HUES6 (cell line): ENCODE data around the gene CPTP.

Experiments
- H3K27ac ChIP-seq: 2 replicates; pipeline ENCODE4 v1.7.0; 2013; ENCODE audit warnings: low read depth, mild to moderate bottlenecking, low read length, inconsistent platforms
- H3K27me3 ChIP-seq: 2 replicates; pipeline ENCODE4 v1.6.1; 2013; ENCODE audit warnings: low read length; ENCODE audit not compliant: control insufficient read depth, insufficient read depth
- H3K36me3 ChIP-seq: 2 replicates; pipeline ENCODE4 v1.6.1; 2013; ENCODE audit warnings: low read length; ENCODE audit not compliant: control insufficient read depth, insufficient read depth
- H3K4me1 ChIP-seq: 2 replicates; pipeline ENCODE4 v1.6.1; 2013; ENCODE audit warnings: low read length; ENCODE audit not compliant: control insufficient read depth, insufficient read depth
- H3K4me3 ChIP-seq: 2 replicates; pipeline ENCODE4 v1.5.1; 2013; ENCODE audit warnings: low read depth, low read length
- H3K9ac ChIP-seq: one replicate; pipeline ENCODE4 v1.6.1; 2013; ENCODE audit warnings: mild to moderate bottlenecking, low read length
- H3K9me3 ChIP-seq: 2 replicates; pipeline ENCODE4 v1.6.1; 2013; ENCODE audit warnings: low read depth, low read length; ENCODE audit not compliant: control insufficient read depth, insufficient read depth

The CPTP gene

GRCh38 chr1:1342061-1342562 lies 17.5 kb downstream of the CPTP start:
- Histone ChIP-seq H3K9me3 (no peaks in the 10 kb centered on the region), H3K27ac (0 out of 2 replicates have a peak overlapping the region, but pooled peaks have one; percentile 19), H3K9ac (no peak overlapping the region), H3K4me3 (no peak overlapping the region), H3K4me1 (no peaks in the 10 kb centered on the region), H3K36me3 (peaks cover 38% of the 10 kb centered on the region), H3K27me3 (no peaks in the 10 kb centered on the region)

GRCh38 chr1:1342584-1343115 lies 18.0 kb downstream of the CPTP start:
- peaks cover 5% of the 10 kb centered on the region for H3K4me1 ChIP-seq

GRCh38 chr1:1343811-1344421 lies 19.3 kb downstream of the CPTP start:
- Histone ChIP-seq H3K9ac (no peak overlapping the region), H3K36me3 (peaks cover 29% of the 10 kb centered on the region), H3K4me3 (no peak overlapping the region), H3K9me3 (no peaks in the 10 kb centered on the region), H3K27ac (no peak overlapping the region), H3K4me1 (peaks cover 12% of the 10 kb centered on the region), H3K27me3 (no peaks in the 10 kb centered on the region)

More at GRCh38 chr1:1342584-1343115, 18.0 kb downstream of the CPTP start:
- Histone ChIP-seq H3K36me3 (peaks cover 38% of the 10 kb centered on the region), H3K9ac (no peak overlapping the region), H3K4me3 (no peak overlapping the region), H3K27ac (0 out of 2 replicates have a peak overlapping the region, but pooled peaks have one; percentile 19), H3K27me3 (no peaks in the 10 kb centered on the region), H3K9me3 (no peaks in the 10 kb centered on the region)

DNA sequence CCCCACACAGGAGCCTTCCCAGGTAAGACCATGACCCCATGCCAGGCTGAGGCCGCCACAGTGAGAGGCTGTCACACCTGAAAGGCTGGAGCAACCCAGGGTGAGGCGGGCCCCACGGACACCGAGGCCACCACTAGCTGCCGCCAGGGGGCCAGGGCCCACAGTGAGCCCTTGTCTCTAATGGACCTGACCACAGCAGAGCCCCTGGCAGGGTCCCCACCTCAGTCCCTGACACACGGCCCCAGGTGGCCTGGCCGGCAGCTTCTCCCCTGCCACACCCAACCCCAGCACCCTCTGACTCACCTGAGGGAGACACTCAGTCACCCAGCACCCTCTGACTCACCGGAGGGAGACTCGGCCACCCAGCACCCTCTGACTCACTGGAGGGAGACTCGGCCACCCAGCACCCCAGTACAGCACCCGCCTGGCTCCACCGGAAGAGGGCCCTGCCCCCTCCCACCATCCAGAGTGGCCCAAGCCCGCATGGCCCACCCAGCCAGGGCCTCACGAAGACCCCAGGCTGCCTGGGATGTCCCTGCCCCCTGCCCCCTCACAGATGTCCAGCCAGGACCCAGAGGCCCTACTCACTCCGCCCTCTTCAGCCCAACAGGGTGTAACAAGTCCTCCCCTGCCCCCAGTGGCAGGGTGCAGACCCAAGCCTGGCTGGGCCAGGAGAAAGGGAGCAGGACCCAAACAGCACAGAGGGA lies 20.2 kb downstream of the CPTP start:
- H3K9ac ChIP-seq = no peak overlapping the region
- H3K27ac ChIP-seq = no peak overlapping the region
- peaks cover 25% of the 10 kb centered on the region for H3K36me3 ChIP-seq
- H3K27me3 ChIP-seq = no peaks in the 10 kb centered on the region
- no peak overlapping the region for H3K4me3 ChIP-seq
- H3K4me1 ChIP-seq = peaks cover 12% of the 10 kb centered on the region
- H3K9me3 ChIP-seq = no peaks in the 10 kb centered on the region

- H3K27me3 ChIP-seq = no peaks in the 10 kb centered on the region
- no peak overlapping the region for H3K9ac ChIP-seq
- peaks cover 20% of the 10 kb centered on the region for H3K36me3 ChIP-seq
- H3K9me3 ChIP-seq = no peaks in the 10 kb centered on the region
- H3K4me1 ChIP-seq = peaks cover 12% of the 10 kb centered on the region
- no peak overlapping the region for H3K27ac ChIP-seq
- H3K4me3 ChIP-seq = no peak overlapping the region
Observed at GRCh38 chr1:1345384-1345783, 20.8 kb downstream of the CPTP start.

- no peaks in the 10 kb centered on the region for H3K9me3 ChIP-seq
- H3K27ac ChIP-seq = no peak overlapping the region
- no peaks in the 10 kb centered on the region for H3K27me3 ChIP-seq
- no peak overlapping the region for H3K9ac ChIP-seq
- H3K4me3 ChIP-seq = no peak overlapping the region
- H3K4me1 ChIP-seq = peaks cover 12% of the 10 kb centered on the region
- peaks cover 14% of the 10 kb centered on the region for H3K36me3 ChIP-seq
Observed at GRCh38 chr1:1345860-1346500, 21.4 kb downstream of the CPTP start.

DNA sequence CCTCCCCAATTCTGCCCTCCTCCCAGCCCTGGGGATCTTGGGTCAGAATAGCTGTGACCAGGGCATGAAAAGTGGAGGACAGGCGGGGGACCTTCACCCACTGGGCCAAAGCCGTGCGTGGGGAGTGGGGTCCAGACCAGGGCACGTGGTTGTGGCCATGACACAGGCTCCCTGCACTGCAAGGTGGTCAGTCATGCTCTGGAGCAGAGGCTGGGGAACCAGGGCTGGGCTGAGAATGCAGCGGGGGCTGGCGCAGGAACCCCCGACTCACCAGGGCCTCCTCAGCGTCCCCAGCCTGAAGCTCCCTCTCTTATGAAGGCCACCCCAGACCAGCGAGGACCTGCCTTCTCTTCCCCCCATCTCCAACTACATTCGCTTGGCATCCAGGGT lies 21.9 kb downstream of the CPTP start:
- peaks cover 8% of the 10 kb centered on the region for H3K36me3 ChIP-seq
- no peak overlapping the region for H3K27ac ChIP-seq
- H3K9ac ChIP-seq = no peak overlapping the region
- peaks cover 14% of the 10 kb centered on the region for H3K4me1 ChIP-seq
- no peak overlapping the region for H3K4me3 ChIP-seq
- no peaks in the 10 kb centered on the region; the same call in 1 of the 2 replicates for H3K27me3 ChIP-seq
- H3K9me3 ChIP-seq = no peaks in the 10 kb centered on the region

DNA sequence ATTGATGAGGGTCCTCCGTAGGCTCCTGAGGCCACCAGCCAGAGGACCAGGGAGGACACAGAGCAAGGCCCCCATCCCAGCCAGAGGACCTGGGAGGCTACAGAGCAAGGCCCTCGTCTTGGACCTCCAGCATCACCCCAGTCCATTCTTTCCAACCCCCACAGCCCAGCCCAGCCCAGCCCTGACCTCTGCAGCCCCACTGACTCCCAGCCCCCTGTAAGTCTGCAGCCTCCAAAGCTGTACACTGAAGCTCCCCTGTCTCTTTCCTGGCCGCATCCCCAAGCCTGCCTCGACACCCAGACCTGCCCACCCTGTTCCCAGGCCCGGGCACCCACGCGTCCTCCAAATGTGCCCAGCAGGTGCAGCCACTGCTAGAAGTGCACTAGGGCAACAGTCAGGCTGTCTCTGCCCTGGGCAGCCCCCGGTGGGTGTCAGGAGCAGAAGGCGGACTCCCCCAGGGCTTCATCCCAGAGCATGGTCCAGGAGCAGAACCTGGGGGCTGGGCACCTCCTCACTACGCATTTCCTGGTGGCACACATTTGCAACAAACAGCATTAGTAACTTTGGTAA lies 22.5 kb downstream of the CPTP start:
- Histone ChIP-seq H3K9me3 (no peaks in the 10 kb centered on the region), H3K9ac (no peak overlapping the region), H3K27me3 (no peaks in the 10 kb centered on the region; the same call in 1 of the 2 replicates), H3K36me3 (0 out of 2 replicates have a peak, but pooled peaks cover 3% of the 10 kb centered on the region), H3K4me1 (peaks cover 19% of the 10 kb centered on the region), H3K4me3 (peak overlapping the region; percentile 77), H3K27ac (no peak overlapping the region)

DNA sequence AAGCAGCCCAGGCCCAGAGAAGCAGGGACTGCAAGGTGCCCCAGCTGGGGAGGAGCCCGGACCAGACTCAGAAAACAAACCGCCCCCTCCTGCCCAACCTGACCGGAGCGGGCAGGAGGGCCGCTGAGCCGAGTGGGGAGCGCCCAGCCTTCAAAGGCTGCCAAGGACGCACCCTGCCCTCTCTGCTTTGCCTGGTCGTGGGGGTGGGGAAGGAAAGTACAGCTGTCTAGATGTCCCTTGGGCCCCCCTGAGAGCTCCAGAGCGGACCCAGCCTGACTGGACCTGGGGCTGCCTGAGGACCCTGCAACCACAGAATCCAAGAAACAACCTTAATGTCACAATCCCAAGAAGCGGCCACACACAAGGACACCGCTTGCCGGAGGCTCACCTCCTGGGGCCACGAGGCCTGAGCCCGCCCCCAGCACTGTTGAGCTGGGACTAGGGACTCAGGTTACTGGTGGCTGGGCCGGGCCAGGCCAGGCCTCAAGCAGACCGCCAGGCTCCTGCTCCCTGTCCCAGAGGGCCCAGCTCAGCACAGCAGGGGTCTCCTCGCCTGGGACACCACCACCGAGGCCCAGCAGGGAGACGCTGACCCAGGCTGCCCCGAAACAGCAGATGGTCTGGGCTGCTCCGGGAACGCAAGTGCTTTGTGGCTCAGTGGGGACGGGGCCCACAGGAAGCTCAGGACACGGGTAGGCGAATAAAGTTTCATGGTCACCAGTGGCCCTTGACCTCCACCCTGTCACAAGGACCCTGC lies 23.2 kb downstream of the CPTP start:
- Histone ChIP-seq H3K36me3 (0 out of 2 replicates have a peak, but pooled peaks cover 3% of the 10 kb centered on the region), H3K27me3 (peaks cover 4% of the 10 kb centered on the region; the same call in 1 of the 2 replicates), H3K4me3 (peak overlapping the region; percentile 77), H3K27ac (no peak overlapping the region), H3K4me1 (peaks cover 25% of the 10 kb centered on the region), H3K9me3 (no peaks in the 10 kb centered on the region), H3K9ac (peak overlapping the region; percentile 72)
